HEK293T (cell line): Measurements from ENCODE around the gene SRPK3.

Source experiments
- CTCF ChIA-PET: fragments of 350-600 bp; formaldehyde crosslinking; extraction: SDS; loops from one replicate; lab custom pipeline; 2021; ENCODE audit warnings: antibody characterized with exemption, inconsistent platforms; lab: Yijun Ruan, JAX
- POLR2A ChIA-PET: fragments of 350-600 bp; formaldehyde crosslinking; extraction: SDS; loops from one replicate; lab custom pipeline; 2020; ENCODE audit warnings: antibody characterized with exemption, inconsistent platforms; lab: Yijun Ruan, JAX
- DNase-seq: peaks from one replicate; pipeline ENCODE4 v3.0.0; 2012; ENCODE audit warnings: mixed read lengths; ENCODE audit errors: extremely low spot score
- ARNT ChIP-seq: fragments of 450-650 bp; IDR thresholded peaks from 2 replicates; pipeline ENCODE4 v1.6.1; 2017; ENCODE audit warnings: mild to moderate bottlenecking
- BHLHE40 ChIP-seq: fragments of 450-650 bp; IDR thresholded peaks from 2 replicates; pipeline ENCODE4 v1.6.1; 2016; ENCODE audit warnings: mild to moderate bottlenecking, moderate library complexity, borderline replicate concordance
- CTBP1 ChIP-seq: fragments of 450-650 bp; IDR thresholded peaks from 2 replicates; pipeline ENCODE4 v1.6.1; 2016; ENCODE audit warnings: borderline replicate concordance
- ELF4 ChIP-seq: fragments of 450-650 bp; IDR thresholded peaks from 2 replicates; pipeline ENCODE4 v1.6.1; 2017; ENCODE audit warnings: antibody characterized with exemption
- FOXA1 ChIP-seq: fragments of 450-650 bp; IDR thresholded peaks from 2 replicates; pipeline ENCODE4 v1.6.1; 2016; ENCODE audit warnings: mild to moderate bottlenecking
- FOXK2 ChIP-seq: fragments of 450-650 bp; IDR thresholded peaks from 2 replicates; pipeline ENCODE4 v1.6.1; 2016; ENCODE audit warnings: mild to moderate bottlenecking
- FOXM1 ChIP-seq: fragments of 450-650 bp; IDR thresholded peaks from 2 replicates; pipeline ENCODE4 v1.6.1; 2017; ENCODE audit warnings: mild to moderate bottlenecking, borderline replicate concordance
- HDGF ChIP-seq: fragments of 450-650 bp; IDR thresholded peaks from 2 replicates; pipeline ENCODE4 v1.6.1; 2017; ENCODE audit warnings: antibody characterized with exemption, borderline replicate concordance
- L3MBTL2 ChIP-seq: fragments of 450-650 bp; conservative IDR thresholded peaks from 2 replicates; pipeline ENCODE4 v1.6.1; 2016; ENCODE audit warnings: mild to moderate bottlenecking
- LEF1 ChIP-seq: fragments of 450-650 bp; IDR thresholded peaks from 2 replicates; pipeline ENCODE4 v1.6.1; 2017; ENCODE audit warnings: mild to moderate bottlenecking, borderline replicate concordance
- NFRKB ChIP-seq: fragments of 450-650 bp; IDR thresholded peaks from 2 replicates; pipeline ENCODE4 v1.6.1; 2016; ENCODE audit warnings: mild to moderate bottlenecking, moderate library complexity
- SP1 ChIP-seq: fragments of 450-650 bp; IDR thresholded peaks from 2 replicates; pipeline ENCODE4 v1.6.1; 2017
- SUZ12 ChIP-seq: fragments of 450-650 bp; IDR thresholded peaks from 2 replicates; pipeline ENCODE4 v1.6.1; 2016; ENCODE audit warnings: mild to moderate bottlenecking
- TARDBP ChIP-seq: fragments of 450-650 bp; IDR thresholded peaks from 2 replicates; pipeline ENCODE4 v1.6.1; 2016
- ZNF384 ChIP-seq: fragments of 450-650 bp; IDR thresholded peaks from 2 replicates; pipeline ENCODE4 v1.6.1; 2016
- TF ChIP-seq, protein P1 (sequence below): fragments of 450-650 bp; IDR thresholded peaks from 2 replicates; pipeline ENCODE4 v1.6.1; 2016

The SRPK3 gene

GRCh38 chrX:153804621-153805020, 23.8 kb downstream of the SRPK3 start:
- CTCF ChIA-PET = no interaction called here
- no peak for DNase-seq
- no peak for TF ChIP-seq ZNF384
- TF ChIP-seq LEF1 = no peak
- no peak for TF ChIP-seq SP1
- TF ChIP-seq, protein P1, sequence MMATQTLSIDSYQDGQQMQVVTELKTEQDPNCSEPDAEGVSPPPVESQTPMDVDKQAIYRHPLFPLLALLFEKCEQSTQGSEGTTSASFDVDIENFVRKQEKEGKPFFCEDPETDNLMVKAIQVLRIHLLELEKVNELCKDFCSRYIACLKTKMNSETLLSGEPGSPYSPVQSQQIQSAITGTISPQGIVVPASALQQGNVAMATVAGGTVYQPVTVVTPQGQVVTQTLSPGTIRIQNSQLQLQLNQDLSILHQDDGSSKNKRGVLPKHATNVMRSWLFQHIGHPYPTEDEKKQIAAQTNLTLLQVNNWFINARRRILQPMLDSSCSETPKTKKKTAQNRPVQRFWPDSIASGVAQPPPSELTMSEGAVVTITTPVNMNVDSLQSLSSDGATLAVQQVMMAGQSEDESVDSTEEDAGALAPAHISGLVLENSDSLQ = no peak
- no peak for TF ChIP-seq CTBP1
- no peak for TF ChIP-seq ARNT
- TF ChIP-seq BHLHE40 = no peak
- no peak for TF ChIP-seq TARDBP
- TF ChIP-seq FOXK2 = no peak
- no peak for TF ChIP-seq FOXA1
- no peak for TF ChIP-seq ELF4
- no peak for TF ChIP-seq HDGF
- TF ChIP-seq NFRKB = no peak
- no peak for TF ChIP-seq SUZ12
- no peak for TF ChIP-seq L3MBTL2
- no peak for TF ChIP-seq FOXM1
- POLR2A ChIA-PET = interaction anchor here (1.3 to 3.0 kb wide), 2 partner anchors 11 to 123 kb away, joined by 4 to 11 read pairs; partner anchors contain the start of genes IDH3G and SSR4

- no peak for DNase-seq
- ChIA-PET CTCF (interaction anchor here (0.6 kb wide), 1 partner anchor 142 kb away, joined by 3 read pairs; no protein-coding TSS in a partner anchor), POLR2A (interaction anchor here (3.0 kb wide), 1 partner anchor 11 kb away, joined by 11 read pairs; the partner anchor contains the start of genes IDH3G and SSR4)
- TF ChIP-seq ZNF384 (no peak), ELF4 (no peak), SP1 (no peak), FOXM1 (no peak), FOXK2 (no peak), TARDBP (no peak), BHLHE40 (no peak), L3MBTL2 (no peak)
These were observed 24.6 kb downstream of the SRPK3 start for GRCh38 chrX:153805436-153805835.

GRCh38 chrX:153806999-153807575, 26.2 kb downstream of the SRPK3 start:
- no peak for DNase-seq
- POLR2A ChIA-PET = interaction anchor here (3.0 kb wide), 1 partner anchor 13 kb away, joined by 11 read pairs; the partner anchor contains the start of genes IDH3G and SSR4
- TF ChIP-seq TARDBP (no peak), HDGF (no peak), BHLHE40 (no peak), CTBP1 (no peak), FOXK2 (no peak), L3MBTL2 (no peak), NFRKB (no peak), LEF1 (no peak), FOXA1 (no peak), ZNF384 (no peak), ELF4 (no peak), FOXM1 (no peak), SUZ12 (no peak), ARNT (no peak), SP1 (no peak)
- TF ChIP-seq, protein P1 = no peak
- CTCF ChIA-PET = no interaction called here

GRCh38 chrX:153807976-153808375, 27.1 kb downstream of the SRPK3 start:
- ChIA-PET POLR2A (interaction anchor here (3.0 kb wide), 1 partner anchor 14 kb away, joined by 11 read pairs; the partner anchor contains the start of genes IDH3G and SSR4), CTCF (interaction anchor here (0.9 kb wide), 1 partner anchor 139 kb away, joined by 3 read pairs; no protein-coding TSS in a partner anchor)
- DNase-seq = no peak
- no peak for TF ChIP-seq FOXK2
- TF ChIP-seq SUZ12 = no peak
- no peak for TF ChIP-seq SP1
- TF ChIP-seq, protein P1 = no peak
- TF ChIP-seq FOXA1 = no peak

DNA sequence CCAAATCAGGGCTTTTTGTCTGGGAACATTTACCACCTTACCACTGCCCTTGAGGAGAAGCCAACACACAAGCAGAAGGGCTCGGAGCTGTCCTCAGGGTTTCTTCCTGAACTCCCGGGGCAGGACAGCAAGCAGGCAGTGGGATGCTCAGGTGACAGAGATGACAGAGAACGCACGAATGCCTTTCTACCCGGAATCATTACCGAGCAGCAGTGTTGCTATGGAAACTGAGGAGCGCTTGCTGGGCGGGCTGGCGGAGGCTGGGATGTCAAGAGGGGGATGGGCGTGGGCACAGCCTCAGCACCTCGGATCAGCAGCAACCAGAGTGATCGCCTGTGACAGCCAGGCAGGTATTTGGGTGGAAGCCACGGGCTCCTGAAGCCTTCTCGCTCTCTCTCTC, 31.4 kb downstream of the SRPK3 start:
- CTCF ChIA-PET = interaction anchor here (0.6 kb wide), 1 partner anchor 204 kb away, joined by 3 read pairs; no protein-coding TSS in a partner anchor
- no peak for DNase-seq
- POLR2A ChIA-PET = no interaction called here
- TF ChIP-seq HDGF (no peak), L3MBTL2 (no peak), BHLHE40 (no peak), TARDBP (no peak), ZNF384 (no peak), SUZ12 (no peak)
- TF ChIP-seq, protein P1 = no peak
